ENCODE measurements around the gene FILIP1L. TPM values are rescaled to one million over a fixed set of nuclear protein-coding genes. Genes with fewer than 3 reads are reported as not detected.

The FILIP1L gene
- total RNA-seq, 1 donor, result 15.2 TPM

- H3K4me3 ChIP-seq (ENCODE audit: low read depth, low read length), result no peak overlapping the region
- TF ChIP-seq CTCF (IDR thresholded peaks at IDR 0.05; ENCODE audit: insufficient read depth, low read length), result no peak
- DNase-seq (ENCODE audit: low read depth), result no peak
These were observed 6.4 kb upstream of the FILIP1L start for GRCh38 chr3:100120693-100121092.

- TF ChIP-seq CTCF (IDR thresholded peaks at IDR 0.05; ENCODE audit: insufficient read depth, low read length), result no peak
- DNase-seq (ENCODE audit: low read depth), result no peak
- no peak overlapping the region for H3K4me3 ChIP-seq (ENCODE audit: low read depth, low read length)
These were observed 5.7 kb upstream of the FILIP1L start for GRCh38 chr3:100120012-100120411.

- no peak overlapping the region for H3K4me3 ChIP-seq (ENCODE audit: low read depth, low read length)
- DNase-seq (ENCODE audit: low read depth), result no peak
- no peak for TF ChIP-seq CTCF (IDR thresholded peaks at IDR 0.05; ENCODE audit: insufficient read depth, low read length)
These were observed 2.8 kb upstream of the FILIP1L start for GRCh38 chr3:100117093-100117492.

- DNase-seq (ENCODE audit: low read depth), result no peak
- TF ChIP-seq CTCF (IDR thresholded peaks at IDR 0.05; ENCODE audit: insufficient read depth, low read length), result no peak
- H3K4me3 ChIP-seq (ENCODE audit: low read depth, low read length), result no peak overlapping the region
These were observed 433 bp downstream of the FILIP1L start for GRCh38 chr3:100113723-100114412.

GRCh38 chr3:100111728-100112127, 2.6 kb downstream of the FILIP1L start:
- TF ChIP-seq CTCF (IDR thresholded peaks at IDR 0.05; ENCODE audit: insufficient read depth, low read length), result no peak
- no peak overlapping the region for H3K4me3 ChIP-seq (ENCODE audit: low read depth, low read length)
- DNase-seq (ENCODE audit: low read depth), result no peak

- DNase-seq (ENCODE audit: low read depth), result no peak
- no peak overlapping the region for H3K4me3 ChIP-seq (ENCODE audit: low read depth, low read length)
- no peak for TF ChIP-seq CTCF (IDR thresholded peaks at IDR 0.05; ENCODE audit: insufficient read depth, low read length)
These were observed 4.1 kb downstream of the FILIP1L start for GRCh38 chr3:100110162-100110561.

Data from fibroblast of the aortic adventitia (primary cell).